ENCODE data around the gene RXRB.

GRCh38 chr6:33164665-33165373 is 35.6 kb downstream of the RXRB start:
- TF ChIP-seq CTCF (IDR thresholded peaks at IDR 0.05) (no peak), POLR2A (IDR thresholded peaks at IDR 0.05) (no peak)

Measured in right lobe of liver (tissue), 4 donors.